Neural progenitor cell (in vitro differentiated cells): ENCODE results near the gene ACP5.

Experiments
- EZH2 ChIP-seq: fragments of 200-600 bp; sonication (generic); IDR thresholded peaks from 2 replicates; pipeline ENCODE4 v1.6.1; 2017; ENCODE audit warnings: antibody characterized with exemption, mild to moderate bottlenecking, moderate library complexity
- EZH2phosphoT487 ChIP-seq: fragments of 200-600 bp; sonication (generic); IDR thresholded peaks from 2 replicates; pipeline ENCODE4 v1.6.1; 2017; ENCODE audit warnings: antibody characterized with exemption
- TF ChIP-seq, protein P1 (sequence below): fragments of 200-600 bp; sonication (generic); IDR thresholded peaks from 2 replicates; pipeline ENCODE4 v1.5.1; 2017; ENCODE audit warnings: antibody characterized with exemption, mild to moderate bottlenecking

DNA sequence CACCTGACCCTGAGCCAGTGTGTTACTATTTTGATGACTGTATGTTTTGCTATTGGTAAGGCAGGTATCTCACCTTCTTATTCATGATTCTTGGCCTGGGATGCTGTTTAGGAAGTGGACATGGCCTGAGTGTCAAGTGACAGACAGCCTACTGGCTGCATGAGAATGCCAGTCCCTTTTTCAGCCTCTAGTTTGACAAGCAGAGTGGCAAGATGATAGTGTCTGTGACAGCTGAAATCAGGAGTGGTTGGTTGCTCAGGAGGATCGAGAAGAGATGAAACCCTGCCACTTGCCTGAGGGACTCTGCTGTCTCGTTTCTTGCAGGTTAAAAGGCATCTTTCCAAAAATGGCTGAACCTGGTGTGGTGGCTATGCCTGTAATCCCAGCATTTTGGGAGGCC is 11.3 kb downstream of the ACP5 start:
- TF ChIP-seq, protein P1, sequence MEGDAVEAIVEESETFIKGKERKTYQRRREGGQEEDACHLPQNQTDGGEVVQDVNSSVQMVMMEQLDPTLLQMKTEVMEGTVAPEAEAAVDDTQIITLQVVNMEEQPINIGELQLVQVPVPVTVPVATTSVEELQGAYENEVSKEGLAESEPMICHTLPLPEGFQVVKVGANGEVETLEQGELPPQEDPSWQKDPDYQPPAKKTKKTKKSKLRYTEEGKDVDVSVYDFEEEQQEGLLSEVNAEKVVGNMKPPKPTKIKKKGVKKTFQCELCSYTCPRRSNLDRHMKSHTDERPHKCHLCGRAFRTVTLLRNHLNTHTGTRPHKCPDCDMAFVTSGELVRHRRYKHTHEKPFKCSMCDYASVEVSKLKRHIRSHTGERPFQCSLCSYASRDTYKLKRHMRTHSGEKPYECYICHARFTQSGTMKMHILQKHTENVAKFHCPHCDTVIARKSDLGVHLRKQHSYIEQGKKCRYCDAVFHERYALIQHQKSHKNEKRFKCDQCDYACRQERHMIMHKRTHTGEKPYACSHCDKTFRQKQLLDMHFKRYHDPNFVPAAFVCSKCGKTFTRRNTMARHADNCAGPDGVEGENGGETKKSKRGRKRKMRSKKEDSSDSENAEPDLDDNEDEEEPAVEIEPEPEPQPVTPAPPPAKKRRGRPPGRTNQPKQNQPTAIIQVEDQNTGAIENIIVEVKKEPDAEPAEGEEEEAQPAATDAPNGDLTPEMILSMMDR, result no peak
- TF ChIP-seq EZH2 (no peak), EZH2phosphoT487 (no peak)
